GM21390 (cell line): Measurements from ENCODE around the gene MINDY4B.
A peak's percentile ranks its signal among the peaks of the same experiment; 100 is the strongest.
"Not testable (repeated sequence)": the region's sequence is repeated elsewhere in the genome, so short reads cannot be mapped to it uniquely, and the experiment has no call there.

Source experiments
- ATAC-seq: cut with Tn5 transposase; IDR thresholded peaks from one replicate; pipeline ENCODE4 v1.9.1; 2021; ENCODE audit not compliant: unreplicated experiment

MINDY4B gene

GRCh38 chr3:150899141-150899540 is 6.1 kb downstream of the MINDY4B start:
- ATAC-seq, result no peak

- no peak for ATAC-seq
Measured at GRCh38 chr3:150898046-150898754, 7.0 kb downstream of the MINDY4B start.

- ATAC-seq, result no peak
Measured at GRCh38 chr3:150897592-150897991, 7.6 kb downstream of the MINDY4B start.

GRCh38 chr3:150890831-150891230 is 14.4 kb downstream of the MINDY4B start:
- ATAC-seq, result no peak

GRCh38 chr3:150890295-150890694 is 14.9 kb downstream of the MINDY4B start:
- no peak for ATAC-seq

GRCh38 chr3:150889106-150889505 is 16.1 kb downstream of the MINDY4B start:
- no peak for ATAC-seq

- no peak for ATAC-seq
Measured at GRCh38 chr3:150887031-150887430, 18.2 kb downstream of the MINDY4B start.

- no peak for ATAC-seq
Measured at GRCh38 chr3:150885535-150885934, 19.7 kb downstream of the MINDY4B start.

- ATAC-seq, result no peak
Measured at GRCh38 chr3:150878996-150879575, 26.2 kb downstream of the MINDY4B start.

GRCh38 chr3:150878290-150878689 is 26.9 kb downstream of the MINDY4B start:
- ATAC-seq, result no peak

- no peak for ATAC-seq
Measured at GRCh38 chr3:150877303-150877702, 27.9 kb downstream of the MINDY4B start.

GRCh38 chr3:150876611-150877265 is 28.5 kb downstream of the MINDY4B start:
- ATAC-seq, result no peak

- peak; percentile 82 for ATAC-seq
Measured at GRCh38 chr3:150875548-150875947, 29.7 kb downstream of the MINDY4B start.

- ATAC-seq, result no peak
Measured at GRCh38 chr3:150874666-150875219, 30.5 kb downstream of the MINDY4B start.

GRCh38 chr3:150871192-150871591 is 34.0 kb downstream of the MINDY4B start:
- no peak for ATAC-seq

- no peak for ATAC-seq
Measured at GRCh38 chr3:150870406-150870805, 34.8 kb downstream of the MINDY4B start.

- ATAC-seq, result no peak
Measured at GRCh38 chr3:150868282-150868681, 37.0 kb downstream of the MINDY4B start.

- no peak for ATAC-seq
Measured at GRCh38 chr3:150867434-150867833, 37.8 kb downstream of the MINDY4B start.

GRCh38 chr3:150863921-150864320 is 41.3 kb downstream of the MINDY4B start:
- not testable (repeated sequence) for ATAC-seq

- ATAC-seq, result no peak
Measured at GRCh38 chr3:150861851-150862250, 43.4 kb downstream of the MINDY4B start.

- ATAC-seq, result not testable (repeated sequence)
Measured at GRCh38 chr3:150857936-150858335, 47.3 kb downstream of the MINDY4B start.

GRCh38 chr3:150850191-150850590 is 55.0 kb downstream of the MINDY4B start:
- no peak for ATAC-seq
